Fibroblast of skin of left quadriceps (primary cell): ENCODE results near the gene COX5B.
A peak's percentile ranks its signal among the peaks of the same experiment; 100 is the strongest.
"Not testable (repeated sequence)": the region's sequence is repeated elsewhere in the genome, so short reads cannot be mapped to it uniquely, and the experiment has no call there.

Experiments
- DNase-seq, 2 experiments: peaks; one replicate each; pipeline ENCODE4 v3.0.0-alpha.2; 2013; ENCODE audit warnings: low read depth in 2 of 2

COX5B gene

GRCh38 chr2:97673182-97673914 lies 27.5 kb downstream of the COX5B start:
- no peak for DNase-seq

GRCh38 chr2:97673915-97674283 lies 28.0 kb downstream of the COX5B start:
- DNase-seq: no peak

- DNase-seq: no peak
Measured at GRCh38 chr2:97675430-97676113, 29.7 kb downstream of the COX5B start.

- DNase-seq: no peak
Measured at GRCh38 chr2:97676620-97677019, 30.8 kb downstream of the COX5B start.

GRCh38 chr2:97677480-97677879 lies 31.6 kb downstream of the COX5B start:
- DNase-seq: no peak

- DNase-seq: no peak
Measured at GRCh38 chr2:97678298-97678697, 32.4 kb downstream of the COX5B start.

DNA sequence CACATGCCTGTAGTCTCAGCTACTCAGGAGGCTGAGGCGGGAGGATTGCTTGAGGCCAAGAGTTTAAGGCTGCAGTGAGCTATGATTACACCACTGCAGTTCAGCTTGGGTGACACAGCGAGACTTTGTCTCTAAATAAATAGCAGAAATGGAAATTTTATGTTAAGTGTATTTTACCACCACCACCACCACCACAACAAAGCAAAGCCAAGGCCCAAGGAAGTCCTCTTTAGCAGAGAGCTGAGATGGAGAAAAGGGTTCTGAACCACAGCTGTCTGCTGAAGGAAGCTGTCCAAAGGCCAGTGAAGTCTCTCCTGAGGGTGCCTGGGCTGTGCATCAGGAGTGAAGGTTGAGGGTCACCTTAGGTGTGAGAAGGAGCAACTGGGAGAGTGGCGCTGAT lies 41.4 kb downstream of the COX5B start:
- DNase-seq: not testable (repeated sequence)

- DNase-seq: no peak
Measured at GRCh38 chr2:97688062-97688827, 42.4 kb downstream of the COX5B start.

DNA sequence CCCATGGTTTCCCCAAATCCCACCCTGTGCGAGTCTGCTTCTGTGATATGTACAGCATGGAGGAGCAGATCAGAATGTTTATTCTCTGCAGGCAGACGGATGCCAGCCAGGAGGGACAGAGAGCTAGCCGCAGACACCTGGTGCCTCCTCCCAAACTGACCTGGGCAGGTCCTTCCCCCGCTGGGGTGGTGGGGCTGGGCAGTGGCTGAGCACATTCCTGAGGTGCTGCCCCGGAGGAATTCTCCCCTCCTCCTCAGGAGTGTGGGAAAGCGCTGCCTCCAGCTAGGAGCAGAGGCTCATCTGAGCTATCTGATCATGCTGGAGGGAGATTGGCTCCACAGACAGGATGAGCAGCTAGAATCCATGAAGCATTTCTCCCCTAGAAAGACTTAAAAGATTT lies 45.3 kb downstream of the COX5B start:
- DNase-seq: no peak

- DNase-seq: no peak
Measured at GRCh38 chr2:97693476-97693875, 47.6 kb downstream of the COX5B start.

GRCh38 chr2:97695744-97696143 lies 49.9 kb downstream of the COX5B start:
- no peak for DNase-seq

DNA sequence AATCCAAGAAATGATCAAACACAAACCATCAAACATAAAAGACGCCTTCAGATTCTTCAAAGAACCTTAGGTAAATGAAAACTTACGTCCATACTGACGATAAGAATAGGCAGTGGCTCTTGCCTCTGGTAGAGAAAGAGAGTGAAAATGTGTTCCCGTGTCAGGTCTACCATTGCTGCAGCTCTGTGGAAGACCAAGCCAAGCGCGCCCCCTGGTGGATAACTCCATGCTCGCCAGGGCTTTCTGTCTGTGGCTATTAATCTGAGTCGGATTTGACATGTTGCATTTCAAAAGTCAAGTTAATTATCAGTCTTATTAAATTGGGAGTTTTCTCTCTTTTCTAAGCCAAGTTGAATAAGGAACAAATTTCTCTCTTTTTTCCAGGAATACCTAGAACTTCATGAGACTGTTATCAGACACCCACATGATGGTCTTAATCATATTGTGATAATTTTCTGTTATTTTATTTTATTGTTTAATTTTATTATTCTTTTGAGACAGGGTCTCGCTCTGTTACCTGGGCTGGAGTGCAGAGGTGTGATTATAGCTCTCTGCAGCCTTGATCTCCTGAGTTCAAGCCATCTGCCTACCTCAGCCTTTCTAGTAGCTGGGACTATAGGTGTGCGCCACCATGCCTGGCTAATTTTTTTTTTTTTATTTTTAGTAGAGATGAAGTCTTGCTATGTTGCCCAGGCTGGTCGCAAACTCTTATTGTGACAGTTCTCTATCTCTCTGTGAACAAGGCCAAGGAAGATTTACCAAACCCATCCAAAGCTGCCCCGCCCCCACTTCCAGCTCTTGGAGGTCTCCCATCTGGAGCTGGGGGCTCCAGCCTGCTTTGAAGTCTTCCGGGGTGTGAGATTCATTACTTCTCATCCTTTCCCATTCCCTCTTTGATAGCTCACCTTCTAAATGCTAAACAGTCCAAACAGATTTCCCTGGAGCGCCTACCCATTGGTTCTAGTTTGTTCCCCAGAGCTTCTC lies 51.7 kb downstream of the COX5B start:
- peak; percentile 47 to 52 for DNase-seq
